WTC11 (cell line): ENCODE results near the gene FBLN7. TPM values are rescaled to one million over a fixed set of nuclear protein-coding genes. Genes with fewer than 3 reads are reported as not detected.

Experiments used
- ATAC-seq: fragments of 200-7000 bp; cut with Tn5 transposase; 2 replicates; pipeline ENCODE4 v1.10.0; 2021; ENCODE audit warnings: mild to moderate bottlenecking, moderate library complexity
- CTCF ChIA-PET: fragments of 300-600 bp; sonication (Branson Sonifier 250); formaldehyde crosslinking; loops from one replicate; lab custom pipeline; 2021; ENCODE audit warnings: antibody characterized with exemption; lab: Charles Lee
- POLR2A ChIA-PET: fragments of 350-600 bp; sonication (Branson Sonifier 250); formaldehyde crosslinking; loops from one replicate; lab custom pipeline; 2021; ENCODE audit warnings: antibody characterized with exemption; lab: Charles Lee
- DNase-seq: peaks from one replicate; pipeline ENCODE4 v3.0.0; 2021; ENCODE audit warnings: low spot score
- H3K27ac Mint-ChIP-seq: 2 replicates; pipeline ENCODE4 v1.8.0; 2021; ENCODE audit warnings: mixed read lengths
- H3K27me3 Mint-ChIP-seq: 2 replicates; pipeline ENCODE4 v1.8.0; 2021; ENCODE audit warnings: low read depth, mild to moderate bottlenecking, moderate library complexity, mixed read lengths
- H3K36me3 Mint-ChIP-seq: 2 replicates; pipeline ENCODE4 v1.8.0; 2021; ENCODE audit warnings: mixed read lengths
- H3K4me1 Mint-ChIP-seq: 2 replicates; pipeline ENCODE4 v1.8.0; 2022; ENCODE audit warnings: mixed read lengths
- H3K4me3 Mint-ChIP-seq: 2 replicates; pipeline ENCODE4 v1.8.0; 2021; ENCODE audit warnings: mild to moderate bottlenecking, moderate library complexity, mixed read lengths
- H3K9me3 Mint-ChIP-seq: 2 replicates; pipeline ENCODE4 v1.8.0; 2021; ENCODE audit warnings: mixed read lengths
- ATF1 ChIP-seq: sonication (generic); formaldehyde crosslinking; IDR thresholded peaks from 2 replicates; pipeline ENCODE4 v1.8.1; 2023; ENCODE audit warnings: mild to moderate bottlenecking, moderate library complexity, missing genetic modification reagents
- CREB1 ChIP-seq: sonication (generic); formaldehyde crosslinking; IDR thresholded peaks from 2 replicates; pipeline ENCODE4 v1.8.0; 2023; ENCODE audit warnings: mild to moderate bottlenecking, missing genetic modification reagents
- EMX1 ChIP-seq: fragments of 250-450 bp; sonication (Bioruptor Pico); IDR thresholded peaks from 2 replicates; pipeline ENCODE4 v1.8.0; 2021; ENCODE audit warnings: mild to moderate bottlenecking
- FOXK1 ChIP-seq: sonication (generic); formaldehyde crosslinking; IDR thresholded peaks from 2 replicates; pipeline ENCODE4 v1.8.0; 2022; ENCODE audit warnings: mild to moderate bottlenecking, moderate library complexity, missing genetic modification reagents
- FOXP4 ChIP-seq: sonication (generic); formaldehyde crosslinking; IDR thresholded peaks from 2 replicates; pipeline ENCODE4 v1.8.0; 2022; ENCODE audit warnings: mild to moderate bottlenecking, missing genetic modification reagents
- HMGA2 ChIP-seq: fragments of 250-450 bp; sonication (Bioruptor Pico); IDR thresholded peaks from 2 replicates; pipeline ENCODE4 v1.4.0; 2021; ENCODE audit warnings: mild to moderate bottlenecking, moderate library complexity
- HMGXB4 ChIP-seq: sonication (generic); formaldehyde crosslinking; IDR thresholded peaks from 2 replicates; pipeline ENCODE4 v1.8.1; 2023; ENCODE audit warnings: mild to moderate bottlenecking, moderate library complexity, missing genetic modification reagents
- IRF2 ChIP-seq: sonication (generic); formaldehyde crosslinking; IDR thresholded peaks from 2 replicates; pipeline ENCODE4 v1.8.0; 2022; ENCODE audit warnings: low read depth, missing genetic modification reagents, borderline replicate concordance
- JUN ChIP-seq: sonication (generic); formaldehyde crosslinking; IDR thresholded peaks from 2 replicates; pipeline ENCODE4 v1.8.0; 2023; ENCODE audit warnings: mild to moderate bottlenecking, missing genetic modification reagents
- MXD4 ChIP-seq: fragments of 250-450 bp; sonication (Bioruptor Pico); IDR thresholded peaks from 2 replicates; pipeline ENCODE4 v1.8.0; 2021; ENCODE audit warnings: mild to moderate bottlenecking, moderate library complexity, borderline replicate concordance
- NR1H2 ChIP-seq: sonication (generic); formaldehyde crosslinking; IDR thresholded peaks from 2 replicates; pipeline ENCODE4 v1.9.0; 2021; ENCODE audit warnings: mild to moderate bottlenecking, moderate library complexity, missing genetic modification reagents
- NR2C2 ChIP-seq: sonication (generic); formaldehyde crosslinking; IDR thresholded peaks from 2 replicates; pipeline ENCODE4 v1.8.0; 2022; ENCODE audit warnings: mild to moderate bottlenecking, missing genetic modification reagents
- SMAD3 ChIP-seq: sonication (generic); formaldehyde crosslinking; IDR thresholded peaks from 2 replicates; pipeline ENCODE4 v1.8.0; 2022; ENCODE audit warnings: missing genetic modification reagents, mild to moderate bottlenecking, borderline replicate concordance
- TEAD4 ChIP-seq: sonication (generic); formaldehyde crosslinking; IDR thresholded peaks from 2 replicates; pipeline ENCODE4 v1.8.0; 2022; ENCODE audit warnings: mild to moderate bottlenecking, missing genetic modification reagents
- TP53 ChIP-seq: sonication (generic); formaldehyde crosslinking; IDR thresholded peaks from 2 replicates; pipeline ENCODE4 v1.8.1; 2023; ENCODE audit warnings: mild to moderate bottlenecking, missing genetic modification reagents
- ZBTB43 ChIP-seq: sonication (generic); formaldehyde crosslinking; IDR thresholded peaks from 2 replicates; pipeline ENCODE4 v1.8.1; 2023; ENCODE audit warnings: mild to moderate bottlenecking, missing genetic modification reagents
- ZNF138 ChIP-seq: sonication (generic); formaldehyde crosslinking; conservative IDR thresholded peaks from 2 replicates; pipeline ENCODE4 v1.8.1; 2022; ENCODE audit warnings: mild to moderate bottlenecking, moderate library complexity, missing genetic modification reagents
- ZNF219 ChIP-seq: sonication (generic); formaldehyde crosslinking; IDR thresholded peaks from 2 replicates; pipeline ENCODE4 v1.8.0; 2023; ENCODE audit warnings: missing genetic modification reagents, mild to moderate bottlenecking, borderline replicate concordance
- ZNF416 ChIP-seq: fragments of 250-450 bp; sonication (Bioruptor Pico); IDR thresholded peaks from 2 replicates; pipeline ENCODE4 v1.9.0; 2021; ENCODE audit warnings: mild to moderate bottlenecking, inconsistent platforms
- total RNA-seq: library from RNA; stranded (reverse); gene quantifications from 3 replicates; pipeline ENCODE4 v1.2.3, GENCODE V29; 2021
- TF ChIP-seq, protein P1 (sequence below): fragments of 250-450 bp; sonication (Bioruptor Pico); conservative IDR thresholded peaks from 2 replicates; pipeline ENCODE4 v1.9.0; 2021; ENCODE audit warnings: mild to moderate bottlenecking
- TF ChIP-seq, protein P2 (sequence below): fragments of 250-450 bp; sonication (Bioruptor Pico); IDR thresholded peaks from 2 replicates; pipeline ENCODE4 v1.9.0; 2021; ENCODE audit warnings: mild to moderate bottlenecking, borderline replicate concordance

Gene FBLN7
- total RNA-seq, 1 experiment from 2014 or later = 0.55 TPM

DNA sequence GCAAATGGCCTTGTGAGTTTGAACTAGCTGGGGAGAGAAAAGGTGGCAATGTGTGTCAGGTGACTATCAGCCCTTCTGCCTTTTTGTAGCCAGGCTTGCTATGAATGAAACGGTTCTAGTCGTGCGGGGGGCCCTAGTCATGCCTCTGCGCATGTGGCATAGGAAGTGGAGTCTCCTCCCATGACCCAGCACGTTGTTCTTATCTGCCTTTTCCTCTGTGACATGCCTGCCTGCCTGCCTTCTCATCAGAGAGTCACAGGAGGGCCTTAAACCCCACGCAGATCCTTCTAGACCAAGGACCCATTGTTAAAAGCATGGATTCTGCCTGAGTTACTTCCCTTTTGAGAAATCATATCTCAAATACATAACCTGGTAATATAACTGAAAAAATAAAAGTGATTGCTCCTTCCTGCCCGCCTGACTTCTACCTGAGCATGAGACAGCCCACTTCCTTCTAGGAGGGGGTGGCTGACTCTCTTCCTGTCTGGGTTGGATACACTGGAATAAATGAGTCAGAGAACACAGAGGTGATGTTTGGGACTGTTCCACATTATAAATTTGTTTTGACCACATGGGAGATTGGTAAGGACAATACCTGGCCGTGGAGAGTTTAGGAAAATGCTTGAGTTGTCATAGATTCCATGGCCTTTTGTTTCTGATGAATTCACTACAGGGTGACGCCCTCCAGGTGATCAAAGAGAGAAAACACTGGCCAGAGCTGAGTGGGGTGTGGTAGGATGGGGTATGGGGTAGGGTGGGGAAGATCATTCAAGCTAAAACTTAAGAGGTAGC lies 49.8 kb downstream of the FBLN7 start:
- ChIA-PET CTCF (no interaction called here), POLR2A (no interaction called here)
- TF ChIP-seq ZNF138 (no peak), TP53 (CRISPR knock-in tag) (no peak), SMAD3 (CRISPR knock-in tag) (no peak), FOXK1 (no peak), MXD4 (no peak), JUN (CRISPR knock-in tag) (no peak), CREB1 (CRISPR knock-in tag) (no peak), ZBTB43 (CRISPR knock-in tag) (no peak), ZNF416 (CRISPR knock-in tag) (no peak), IRF2 (CRISPR knock-in tag) (no peak), HMGXB4 (CRISPR knock-in tag) (no peak)
- TF ChIP-seq, protein P1, sequence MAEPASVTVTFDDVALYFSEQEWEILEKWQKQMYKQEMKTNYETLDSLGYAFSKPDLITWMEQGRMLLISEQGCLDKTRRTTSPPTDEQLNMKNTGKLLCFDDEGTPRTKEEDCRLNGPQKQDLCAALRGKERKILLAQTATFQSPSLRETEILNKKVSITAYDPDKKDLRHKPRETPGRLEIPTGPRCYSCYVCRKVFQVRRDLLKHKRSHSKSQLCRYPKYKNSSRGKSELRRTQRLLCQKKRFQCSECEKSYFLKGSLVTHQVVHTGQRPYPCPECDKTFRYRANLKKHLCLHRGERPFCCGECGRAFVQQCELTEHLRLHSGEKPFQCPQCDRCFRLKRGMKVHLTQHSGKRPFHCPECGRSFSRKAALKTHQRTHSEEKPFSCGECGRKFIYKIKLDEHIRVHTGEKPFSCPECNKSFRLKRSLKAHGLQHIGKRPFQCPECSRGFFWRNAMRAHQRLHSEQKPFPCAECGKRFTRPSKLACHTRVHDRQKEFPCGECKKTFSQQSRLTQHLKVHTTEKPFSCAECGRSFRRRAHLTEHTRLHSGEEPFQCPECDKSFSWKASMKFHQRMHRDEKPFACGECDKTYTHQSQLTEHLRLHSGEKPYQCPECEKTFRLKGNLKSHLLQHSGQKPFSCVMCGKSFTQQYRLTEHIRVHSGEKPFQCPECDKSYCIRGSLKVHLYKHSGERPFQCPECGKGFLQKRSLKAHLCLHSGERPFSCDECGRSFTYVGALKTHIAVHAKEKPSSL (CRISPR knock-in tag) = no peak
- ATAC-seq (no peak), DNase-seq (no peak)
- Mint-ChIP-seq H3K4me1 (peaks cover 2% of the 10 kb centered on the region; the same call in 1 of the 2 replicates), H3K4me3 (no peak overlapping the region), H3K27ac (no peak overlapping the region), H3K9me3 (peaks cover 14% of the 10 kb centered on the region), H3K27me3 (peaks cover 3% of the 10 kb centered on the region), H3K36me3 (no peaks in the 10 kb centered on the region)

GRCh38 chr2:112189001-112189556 lies 50.9 kb downstream of the FBLN7 start:
- H3K4me1 Mint-ChIP-seq = peaks cover 2% of the 10 kb centered on the region; the same call in 1 of the 2 replicates
- no peak overlapping the region for H3K27ac Mint-ChIP-seq
- H3K9me3 Mint-ChIP-seq = peaks cover 14% of the 10 kb centered on the region
- H3K4me3 Mint-ChIP-seq = no peak overlapping the region
- ChIA-PET POLR2A (no interaction called here), CTCF (no interaction called here)
- no peaks in the 10 kb centered on the region for H3K36me3 Mint-ChIP-seq
- no peak for DNase-seq
- no peaks in the 10 kb centered on the region for H3K27me3 Mint-ChIP-seq
- ATAC-seq = no peak
- TF ChIP-seq ATF1 (CRISPR knock-in tag) (no peak), HMGA2 (CRISPR knock-in tag) (no peak), NR2C2 (CRISPR knock-in tag) (no peak), EMX1 (no peak), NR1H2 (CRISPR knock-in tag) (no peak), ZNF219 (CRISPR knock-in tag) (no peak), TP53 (CRISPR knock-in tag) (no peak), FOXP4 (CRISPR knock-in tag) (no peak), MXD4 (no peak), TEAD4 (no peak)
- TF ChIP-seq, protein P2, sequence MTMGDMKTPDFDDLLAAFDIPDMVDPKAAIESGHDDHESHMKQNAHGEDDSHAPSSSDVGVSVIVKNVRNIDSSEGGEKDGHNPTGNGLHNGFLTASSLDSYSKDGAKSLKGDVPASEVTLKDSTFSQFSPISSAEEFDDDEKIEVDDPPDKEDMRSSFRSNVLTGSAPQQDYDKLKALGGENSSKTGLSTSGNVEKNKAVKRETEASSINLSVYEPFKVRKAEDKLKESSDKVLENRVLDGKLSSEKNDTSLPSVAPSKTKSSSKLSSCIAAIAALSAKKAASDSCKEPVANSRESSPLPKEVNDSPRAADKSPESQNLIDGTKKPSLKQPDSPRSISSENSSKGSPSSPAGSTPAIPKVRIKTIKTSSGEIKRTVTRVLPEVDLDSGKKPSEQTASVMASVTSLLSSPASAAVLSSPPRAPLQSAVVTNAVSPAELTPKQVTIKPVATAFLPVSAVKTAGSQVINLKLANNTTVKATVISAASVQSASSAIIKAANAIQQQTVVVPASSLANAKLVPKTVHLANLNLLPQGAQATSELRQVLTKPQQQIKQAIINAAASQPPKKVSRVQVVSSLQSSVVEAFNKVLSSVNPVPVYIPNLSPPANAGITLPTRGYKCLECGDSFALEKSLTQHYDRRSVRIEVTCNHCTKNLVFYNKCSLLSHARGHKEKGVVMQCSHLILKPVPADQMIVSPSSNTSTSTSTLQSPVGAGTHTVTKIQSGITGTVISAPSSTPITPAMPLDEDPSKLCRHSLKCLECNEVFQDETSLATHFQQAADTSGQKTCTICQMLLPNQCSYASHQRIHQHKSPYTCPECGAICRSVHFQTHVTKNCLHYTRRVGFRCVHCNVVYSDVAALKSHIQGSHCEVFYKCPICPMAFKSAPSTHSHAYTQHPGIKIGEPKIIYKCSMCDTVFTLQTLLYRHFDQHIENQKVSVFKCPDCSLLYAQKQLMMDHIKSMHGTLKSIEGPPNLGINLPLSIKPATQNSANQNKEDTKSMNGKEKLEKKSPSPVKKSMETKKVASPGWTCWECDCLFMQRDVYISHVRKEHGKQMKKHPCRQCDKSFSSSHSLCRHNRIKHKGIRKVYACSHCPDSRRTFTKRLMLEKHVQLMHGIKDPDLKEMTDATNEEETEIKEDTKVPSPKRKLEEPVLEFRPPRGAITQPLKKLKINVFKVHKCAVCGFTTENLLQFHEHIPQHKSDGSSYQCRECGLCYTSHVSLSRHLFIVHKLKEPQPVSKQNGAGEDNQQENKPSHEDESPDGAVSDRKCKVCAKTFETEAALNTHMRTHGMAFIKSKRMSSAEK (CRISPR knock-in tag) = no peak
- TF ChIP-seq, protein P1 (CRISPR knock-in tag) = no peak
